Upper lobe of right lung (tissue), 1 donor: Measurements from ENCODE around the gene CDH22. TPM values are rescaled to one million over a fixed set of nuclear protein-coding genes. Genes with fewer than 3 reads are reported as not detected.

Experiments used
- ATAC-seq: fragments of 200-7000 bp; cut with Tn5 transposase; one replicate; pipeline ENCODE4 v1.9.1; 2020; ENCODE audit warnings: mild to moderate bottlenecking, moderate library complexity
- DNase-seq: peaks from one replicate; pipeline ENCODE4 v3.0.0-alpha.2; 2020
- H3K27ac ChIP-seq: fragments of 200-600 bp; one replicate; pipeline ENCODE4 v1.8.0; 2022
- H3K27me3 ChIP-seq: fragments of 200-600 bp; one replicate; pipeline ENCODE4 v1.8.0; 2022; ENCODE audit warnings: mild to moderate bottlenecking
- H3K36me3 ChIP-seq: fragments of 200-600 bp; one replicate; pipeline ENCODE4 v1.8.0; 2022
- H3K4me1 ChIP-seq: fragments of 200-600 bp; one replicate; pipeline ENCODE4 v1.8.0; 2022
- H3K4me3 ChIP-seq: fragments of 200-600 bp; one replicate; pipeline ENCODE4 v1.8.0; 2022; ENCODE audit warnings: mild to moderate bottlenecking
- H3K9me3 ChIP-seq: fragments of 200-600 bp; one replicate; pipeline ENCODE4 v1.8.0; 2022
- CTCF ChIP-seq: fragments of 200-600 bp; IDR thresholded peaks from one replicate; pipeline ENCODE4 v1.8.0; 2022; ENCODE audit warnings: antibody characterized with exemption
- intact Hi-C: fragments of 100-400 bp; cut with DNase I; formaldehyde crosslinking; loops from one replicate; pipeline ENCODE4 v1.11.0; 2022
- long read RNA-seq: library from polyadenylated mRNA; unstranded; transcript quantifications from one replicate; pipeline ENCODE4 v2.0.0, GENCODE V29; 2021
- total RNA-seq: library from RNA; stranded (reverse); fragmentation: NEBNext Ultra II Directional; extraction: Animal tissue kit (Norgen Biotek cat#: 25700); gene quantifications from one replicate; pipeline ENCODE4 v1.2.1, GENCODE V29; 2021
- donor health status: DM: no; HTN: yes; CAD: no; lungs with severe emphysema.

The CDH22 gene
- 0.46 TPM for total RNA-seq
- long read RNA-seq, partial matches to known transcripts, result 0 of 1 reads
- long read RNA-seq, other reads (novel, unspliced or antisense), result 1 of 1 reads

- ATAC-seq (peak; percentile 74), DNase-seq (no peak)
- peak within 1 kb of the TSS; percentile 45 for H3K4me3 ChIP-seq
Observed at GRCh38 chr20:46308258-46309157, at the start of gene CDH22. CDH22 (minus strand) TSS chr20:46308498; CDS start chr20:46251294, 57,204 bp downstream.

GRCh38 chr20:46357030-46357514 lies 48.8 kb upstream of the CDH22 start:
- Histone ChIP-seq H3K27me3 (no peaks in the 10 kb centered on the region), H3K27ac (peak overlapping the region; percentile 55), H3K4me1 (peaks cover 29% of the 10 kb centered on the region), H3K4me3 (no peak overlapping the region), H3K9me3 (no peaks in the 10 kb centered on the region), H3K36me3 (peaks cover 14% of the 10 kb centered on the region)
- no peak for DNase-seq
- no peak for TF ChIP-seq CTCF
- peak; percentile 55 for ATAC-seq
- intact Hi-C loops, result no loop called here

More at GRCh38 chr20:46308258-46309157, at the start of gene CDH22:
- intact Hi-C loops, result no loop called here
- TF ChIP-seq CTCF, result peak; percentile 28
- H3K9me3 ChIP-seq, result no peaks in the 10 kb centered on the region
- H3K27ac ChIP-seq, result no peak within 1 kb of the TSS
- peaks cover 5% of the 10 kb centered on the region for H3K4me1 ChIP-seq
- peaks cover 92% of the 10 kb centered on the region for H3K27me3 ChIP-seq
- H3K36me3 ChIP-seq, result no peaks in the 10 kb centered on the region

- no peaks in the 10 kb centered on the region for H3K9me3 ChIP-seq
- H3K27me3 ChIP-seq, result no peaks in the 10 kb centered on the region
- peaks cover 16% of the 10 kb centered on the region for H3K36me3 ChIP-seq
- DNase-seq (no peak), ATAC-seq (no peak)
- H3K4me3 ChIP-seq, result no peak overlapping the region
- peaks cover 22% of the 10 kb centered on the region for H3K4me1 ChIP-seq
- TF ChIP-seq CTCF, result no peak
- intact Hi-C loops, result no loop called here
- peak overlapping the region; percentile 55 for H3K27ac ChIP-seq
Observed at GRCh38 chr20:46356195-46357029, 48.1 kb upstream of the CDH22 start.

- DNase-seq (no peak), ATAC-seq (no peak)
- no peak overlapping the region for H3K4me3 ChIP-seq
- no peaks in the 10 kb centered on the region for H3K27me3 ChIP-seq
- intact Hi-C loops, result no loop called here
- peaks cover 22% of the 10 kb centered on the region for H3K36me3 ChIP-seq
- no peak overlapping the region for H3K27ac ChIP-seq
- H3K9me3 ChIP-seq, result no peaks in the 10 kb centered on the region
- peaks cover 18% of the 10 kb centered on the region for H3K4me1 ChIP-seq
- no peak for TF ChIP-seq CTCF
Observed at GRCh38 chr20:46355778-46356177, 47.5 kb upstream of the CDH22 start.

GRCh38 chr20:46354920-46355654 lies 46.8 kb upstream of the CDH22 start:
- Histone ChIP-seq H3K27ac (no peak overlapping the region), H3K9me3 (no peaks in the 10 kb centered on the region), H3K4me1 (peaks cover 18% of the 10 kb centered on the region), H3K36me3 (peaks cover 27% of the 10 kb centered on the region), H3K27me3 (no peaks in the 10 kb centered on the region), H3K4me3 (no peak overlapping the region)
- no peak for ATAC-seq
- intact Hi-C loops, result no loop called here
- TF ChIP-seq CTCF, result no peak
- no peak for DNase-seq
